GM18519 (cell line): ENCODE measurements around the gene LIN28B.
"Not testable (repeated sequence)": the region's sequence is repeated elsewhere in the genome, so short reads cannot be mapped to it uniquely, and the experiment has no call there.

ENCODE experiments used
- ATAC-seq: cut with Tn5 transposase; IDR thresholded peaks from one replicate; pipeline ENCODE4 v1.9.1; 2021; ENCODE audit warnings: mild to moderate bottlenecking, moderate library complexity; ENCODE audit not compliant: unreplicated experiment, low FRiP score

LIN28B gene

DNA sequence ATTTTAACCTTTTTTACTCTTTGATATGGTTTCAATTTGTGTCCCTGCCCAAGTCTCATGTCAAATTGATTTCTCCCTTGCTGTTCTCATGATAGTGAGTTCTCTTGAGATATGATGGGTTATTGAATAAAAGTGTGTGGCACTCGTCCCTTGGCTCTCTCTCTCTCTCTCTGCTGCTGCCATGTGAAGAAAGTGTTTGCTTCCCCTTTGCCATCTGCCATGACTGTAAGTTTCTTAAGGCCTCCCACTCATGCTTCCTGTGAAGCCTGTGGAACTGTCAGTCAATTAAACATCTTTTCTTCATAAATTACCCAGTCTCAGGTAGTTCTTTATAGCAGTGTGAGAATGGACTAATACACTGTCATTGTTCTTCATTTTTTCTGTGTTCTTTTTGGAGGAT, 48.5 kb downstream of the LIN28B start:
- no peak for ATAC-seq

GRCh38 chr6:105013459-105013858, 56.6 kb downstream of the LIN28B start:
- not testable (repeated sequence) for ATAC-seq

- no peak for ATAC-seq
Observed at GRCh38 chr6:105014448-105014847, 57.5 kb downstream of the LIN28B start.

GRCh38 chr6:105014954-105015353, 58.0 kb downstream of the LIN28B start:
- ATAC-seq = no peak

- ATAC-seq = no peak
Observed at GRCh38 chr6:105015482-105015881, 58.6 kb downstream of the LIN28B start.

- no peak for ATAC-seq
Observed at GRCh38 chr6:105019285-105019684, 62.4 kb downstream of the LIN28B start.

GRCh38 chr6:105021399-105021798, 64.5 kb downstream of the LIN28B start:
- no peak for ATAC-seq

GRCh38 chr6:105022416-105022815, 65.5 kb downstream of the LIN28B start:
- no peak for ATAC-seq

DNA sequence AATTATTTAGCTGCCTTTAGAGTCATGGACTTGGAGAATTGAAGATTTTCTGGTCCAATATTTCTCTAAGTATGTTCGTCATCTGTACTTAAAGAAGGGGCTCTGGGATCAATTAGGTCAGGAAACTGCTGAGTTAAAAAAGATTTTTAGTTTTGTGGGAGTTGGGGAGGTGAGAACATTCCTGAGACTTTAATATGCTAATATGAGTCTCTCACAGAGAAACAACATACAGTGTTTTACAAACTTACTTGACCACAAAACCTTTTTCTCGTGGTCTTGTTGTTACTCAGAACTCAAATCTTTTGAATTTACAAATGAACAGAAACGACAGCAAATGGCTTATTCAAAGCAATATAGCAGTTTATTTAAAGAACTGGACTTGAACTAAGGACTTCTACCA, 67.9 kb downstream of the LIN28B start:
- ATAC-seq = no peak

- ATAC-seq = no peak
Observed at GRCh38 chr6:105028898-105029297, 72.0 kb downstream of the LIN28B start.

DNA sequence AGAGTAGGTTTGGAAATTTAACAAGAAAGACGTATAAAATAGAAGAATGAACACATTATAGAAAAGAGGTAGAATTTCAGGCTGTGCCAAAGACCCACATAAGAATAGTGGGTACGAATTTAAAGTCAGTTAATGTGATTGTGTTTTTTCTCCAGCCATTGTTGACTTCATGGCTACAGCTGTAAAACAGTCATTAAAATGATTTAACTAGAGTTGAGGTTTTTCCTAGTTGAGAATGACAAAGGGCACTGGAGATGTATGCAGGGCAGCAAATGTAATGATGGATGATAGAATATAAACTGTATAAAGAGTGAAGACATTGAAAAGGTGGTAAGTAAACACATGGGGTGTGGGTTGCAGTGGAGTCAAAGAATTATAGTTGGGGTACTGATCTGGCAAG, 72.7 kb downstream of the LIN28B start:
- no peak for ATAC-seq

DNA sequence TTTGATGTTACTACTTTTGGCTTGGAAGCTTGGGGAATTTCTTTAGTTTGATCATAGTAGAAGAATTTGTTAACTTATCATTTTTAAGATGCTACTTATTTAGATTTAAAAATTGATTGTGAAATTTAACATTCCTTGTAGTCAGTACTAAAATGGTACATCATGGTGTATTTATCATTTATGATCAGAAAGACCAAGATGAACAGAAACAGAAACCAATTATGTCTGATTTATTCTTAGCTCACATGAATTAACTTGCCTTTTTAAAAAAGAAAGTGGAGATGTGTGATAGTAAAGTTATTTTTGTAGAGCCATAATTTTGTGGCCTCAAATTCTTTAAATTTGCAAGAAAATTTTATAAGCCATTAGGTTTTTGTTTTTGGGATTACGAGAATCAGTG, 77.6 kb downstream of the LIN28B start:
- ATAC-seq = no peak

GRCh38 chr6:105035299-105035698, 78.4 kb downstream of the LIN28B start:
- ATAC-seq = no peak

GRCh38 chr6:105036351-105036750, 79.4 kb downstream of the LIN28B start:
- ATAC-seq = no peak

DNA sequence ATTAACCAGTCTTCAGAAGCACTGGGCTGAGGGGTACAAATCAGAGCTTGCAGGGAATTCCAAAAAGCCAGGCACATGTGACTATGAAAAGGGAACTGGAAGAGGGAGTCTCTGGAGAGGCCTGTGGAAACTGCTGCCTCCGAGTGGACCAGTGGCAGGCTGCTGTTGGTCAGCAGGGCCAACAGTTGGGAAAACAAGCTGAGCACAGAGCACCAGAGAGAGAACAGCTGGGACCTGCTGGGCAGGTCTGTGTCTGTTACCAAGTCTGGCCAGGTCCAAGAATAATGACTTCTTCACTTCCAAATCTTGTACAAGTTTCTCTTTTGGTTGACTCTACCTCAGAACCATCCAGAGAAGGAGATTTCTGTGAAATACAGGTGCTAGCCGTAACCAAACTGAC, 81.4 kb downstream of the LIN28B start:
- no peak for ATAC-seq

GRCh38 chr6:105041880-105042279, 85.0 kb downstream of the LIN28B start:
- ATAC-seq = no peak

- no peak for ATAC-seq
Observed at GRCh38 chr6:105042648-105043047, 85.7 kb downstream of the LIN28B start.

- ATAC-seq = no peak
Observed at GRCh38 chr6:105043979-105044378, 87.1 kb downstream of the LIN28B start.

- no peak for ATAC-seq
Observed at GRCh38 chr6:105045526-105045925, 88.6 kb downstream of the LIN28B start.

- no peak for ATAC-seq
Observed at GRCh38 chr6:105051941-105052471, 95.1 kb downstream of the LIN28B start.

- ATAC-seq = no peak
Observed at GRCh38 chr6:105056646-105057045, 99.7 kb downstream of the LIN28B start.

GRCh38 chr6:105057160-105057559, 100.3 kb downstream of the LIN28B start:
- ATAC-seq = no peak

DNA sequence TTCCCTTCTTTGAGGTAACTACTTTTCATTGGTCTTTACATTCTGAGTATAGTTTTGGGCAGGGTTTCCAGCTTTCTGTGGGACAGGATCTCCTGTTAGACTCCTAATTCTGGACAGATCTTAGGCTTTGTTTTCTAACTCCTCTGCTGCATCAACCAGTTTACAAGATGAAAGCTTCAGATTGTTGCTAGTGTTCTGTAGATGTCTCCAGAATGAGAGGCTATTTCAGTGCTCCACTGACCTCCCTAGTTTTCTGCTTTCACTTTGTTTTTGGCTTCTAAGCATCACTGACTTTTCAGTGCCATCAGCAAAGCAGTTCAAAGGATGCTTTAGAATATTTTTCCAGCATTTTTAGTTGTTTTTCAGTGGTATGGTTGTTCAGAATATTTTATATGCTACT, 101.4 kb downstream of the LIN28B start:
- ATAC-seq = no peak
